Activated CD4-positive, CD25-positive, alpha-beta regulatory T cell treated with anti-CD3 and anti-CD28 coated beads, Interleukin-2, amount 50 U/mL, for 24 hours (primary cell): ENCODE measurements around the gene RFX7.
A peak's percentile ranks its signal among the peaks of the same experiment; 100 is the strongest.
"Not testable (repeated sequence)": the region's sequence is repeated elsewhere in the genome, so short reads cannot be mapped to it uniquely, and the experiment has no call there.

Experiments
- ATAC-seq, 2 donors: fragments of 150-1000 bp; cut with Tn5 transposase; one replicate each; pipeline ENCODE4 v1.10.0; 2021; ENCODE audit warnings: mild to moderate bottlenecking in 1 of 2, moderate library complexity in 1 of 2

The RFX7 gene

GRCh38 chr15:56203312-56203922 lies 40.3 kb downstream of the RFX7 start:
- ATAC-seq = not testable (repeated sequence)

DNA sequence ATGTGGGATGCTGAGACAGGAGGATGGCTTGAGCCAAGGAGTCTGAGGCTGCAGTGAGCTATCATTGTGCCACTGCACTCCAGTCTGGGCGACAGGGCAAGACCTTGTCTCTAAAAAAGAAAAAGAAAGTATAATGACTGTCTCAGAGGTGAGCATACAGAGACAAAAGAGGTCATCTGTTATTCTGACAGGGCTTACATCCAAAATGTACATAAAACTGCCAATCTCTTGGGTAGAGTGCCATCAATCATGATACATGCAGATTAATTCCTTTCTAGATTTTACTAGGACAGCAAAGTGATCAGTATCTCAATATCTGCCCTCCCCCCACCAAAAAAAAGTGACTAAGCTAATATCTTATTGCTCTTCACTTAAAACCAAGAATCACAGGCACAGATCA lies 41.0 kb downstream of the RFX7 start:
- ATAC-seq = no peak

DNA sequence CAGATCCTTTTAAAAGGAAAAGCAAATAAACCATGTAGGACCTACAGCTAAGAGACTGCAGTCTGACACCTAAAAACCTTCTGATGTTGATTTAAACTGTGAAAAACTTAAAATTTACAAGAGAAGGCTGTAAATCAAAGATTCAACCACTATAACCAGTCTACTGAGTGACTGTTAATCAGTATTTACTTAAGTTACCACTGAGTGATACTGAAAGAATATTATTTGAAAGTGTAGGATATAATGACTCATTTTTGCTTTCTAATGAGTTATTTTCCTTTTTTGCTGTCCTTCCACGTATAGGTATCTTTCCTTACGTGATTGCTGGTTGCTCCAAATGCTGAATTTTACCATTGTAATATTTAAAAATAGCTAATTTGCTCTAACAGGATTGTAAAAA lies 44.6 kb downstream of the RFX7 start:
- ATAC-seq = peak; percentile 44 to 76

GRCh38 chr15:56194035-56194434 lies 49.6 kb downstream of the RFX7 start:
- ATAC-seq = no peak

DNA sequence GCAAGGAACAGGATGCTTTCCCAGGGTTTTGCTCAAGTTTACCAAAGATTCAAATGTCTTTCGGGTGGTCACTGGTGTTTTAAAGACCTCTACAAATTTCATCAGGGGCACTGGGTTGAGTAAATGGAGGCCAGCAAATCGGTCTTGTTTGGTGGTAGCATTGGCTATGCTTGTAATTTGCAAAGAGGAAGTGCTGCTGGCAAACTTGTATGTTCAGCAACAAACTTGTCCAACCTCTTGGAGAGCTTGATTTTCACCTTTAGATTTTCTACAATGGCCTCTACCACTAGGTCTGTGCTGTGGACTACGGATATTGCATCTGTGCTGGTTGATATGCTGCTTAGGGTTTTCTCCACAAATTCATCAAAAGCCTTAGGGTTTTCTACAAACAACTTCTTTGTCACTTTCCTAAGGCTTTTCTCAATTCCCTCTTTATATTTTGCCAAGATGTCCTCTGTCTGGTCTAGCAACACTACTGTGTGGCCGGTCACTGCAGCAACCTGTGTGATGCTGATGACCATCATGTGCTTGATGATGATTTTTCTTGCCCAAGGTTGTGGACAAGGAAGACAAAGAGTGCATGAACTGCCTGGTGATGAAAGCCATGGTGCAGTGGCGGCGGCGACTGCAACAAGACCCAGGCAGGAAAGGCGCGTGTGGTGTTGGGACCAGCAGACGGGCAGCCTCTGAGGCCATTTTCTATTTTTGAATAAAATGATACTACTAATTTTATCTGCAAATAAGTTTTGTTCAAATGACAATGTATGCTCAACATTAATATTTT lies 50.8 kb downstream of the RFX7 start:
- no peak for ATAC-seq

- ATAC-seq = no peak
These were observed 56.0 kb downstream of the RFX7 start for GRCh38 chr15:56187665-56188064.

DNA sequence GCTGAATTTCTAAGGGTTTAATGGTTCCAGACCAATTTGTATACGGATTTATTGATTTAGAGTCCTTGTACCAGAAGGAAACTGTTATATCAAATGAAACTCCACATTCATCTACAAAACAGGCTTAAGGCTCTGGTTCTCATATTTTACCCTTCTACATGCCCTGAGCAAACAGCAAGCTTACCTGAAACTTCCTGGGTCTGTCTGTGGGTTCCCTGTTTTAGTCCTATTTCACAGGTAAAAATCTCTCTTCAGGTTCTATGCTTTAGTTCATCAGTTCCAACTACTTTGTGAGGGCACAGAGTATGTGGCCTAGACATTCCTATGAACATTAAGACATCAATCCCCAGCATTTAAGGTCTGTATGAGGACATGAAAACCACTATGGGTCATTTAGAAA lies 57.7 kb downstream of the RFX7 start:
- ATAC-seq = no peak

GRCh38 chr15:56184516-56184915 lies 59.2 kb downstream of the RFX7 start:
- ATAC-seq = no peak

- no peak for ATAC-seq
These were observed 62.8 kb downstream of the RFX7 start for GRCh38 chr15:56180851-56181250.

GRCh38 chr15:56176996-56177395 lies 66.7 kb downstream of the RFX7 start:
- ATAC-seq = peak in 1 of 2 donors; percentile 71

GRCh38 chr15:56175788-56176187 lies 67.9 kb downstream of the RFX7 start:
- no peak for ATAC-seq

GRCh38 chr15:56174649-56175048 lies 69.0 kb downstream of the RFX7 start:
- peak; percentile 65 to 75 for ATAC-seq

GRCh38 chr15:56168394-56168793 lies 75.3 kb downstream of the RFX7 start:
- peak in 1 of 2 donors; percentile 36 for ATAC-seq

DNA sequence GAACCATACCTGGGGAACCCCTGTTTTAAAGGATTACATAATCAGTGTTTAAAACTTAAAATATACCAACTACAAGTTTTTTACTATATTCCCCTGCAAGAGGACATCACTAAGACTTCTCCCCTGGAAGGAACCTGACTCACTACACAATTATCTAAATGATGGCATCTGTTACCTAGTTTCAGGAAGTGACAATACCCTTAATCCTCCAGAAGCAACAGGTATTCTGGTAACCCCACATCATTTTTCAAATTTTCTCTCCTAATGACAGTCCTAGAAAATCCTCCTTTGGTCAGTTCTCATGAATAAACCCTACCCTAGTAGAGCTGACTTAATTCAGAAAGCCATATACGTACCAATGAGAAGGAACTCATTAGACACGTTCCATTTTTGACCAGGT lies 78.4 kb downstream of the RFX7 start:
- no peak for ATAC-seq

DNA sequence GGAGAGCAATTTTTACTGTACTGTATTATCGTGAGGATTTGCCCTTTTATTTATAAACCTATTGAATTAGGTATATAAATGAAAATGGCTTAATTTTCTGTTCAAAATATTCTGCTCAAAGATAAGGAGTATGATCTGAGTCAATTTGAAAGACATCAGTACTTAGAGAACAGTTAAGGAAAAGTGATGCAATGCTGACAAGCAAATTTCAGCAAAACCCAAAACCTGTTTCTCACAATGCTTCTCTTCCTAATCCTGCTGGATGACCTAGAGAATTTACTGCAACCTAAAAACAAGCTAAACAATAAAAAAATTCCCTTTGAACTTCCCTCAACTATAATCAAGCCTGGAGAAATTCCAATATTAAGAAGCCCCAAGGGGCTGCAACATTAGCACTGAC lies 82.7 kb downstream of the RFX7 start:
- ATAC-seq = no peak

- no peak for ATAC-seq
These were observed 86.8 kb downstream of the RFX7 start for GRCh38 chr15:56156877-56157276.

DNA sequence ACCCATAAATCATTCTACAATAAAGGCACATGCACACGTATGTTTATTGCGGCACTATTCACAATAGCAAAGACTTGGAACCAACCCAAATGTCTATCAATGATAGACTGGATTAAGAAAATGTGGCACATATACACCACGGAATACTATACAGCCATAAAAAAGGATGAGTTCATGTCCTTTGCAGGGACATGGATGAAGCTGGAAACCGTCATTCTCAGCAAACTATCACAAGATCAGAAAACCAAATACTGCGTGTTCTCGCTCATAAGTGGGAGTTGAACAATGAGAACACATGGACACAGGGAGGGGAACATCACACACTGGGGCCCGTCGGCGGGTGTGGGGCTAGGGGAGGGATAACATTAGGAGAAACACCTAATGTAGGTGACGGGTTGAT lies 88.4 kb downstream of the RFX7 start:
- not testable (repeated sequence) for ATAC-seq

GRCh38 chr15:56154768-56155167 lies 88.9 kb downstream of the RFX7 start:
- ATAC-seq = not testable (repeated sequence)

GRCh38 chr15:56150204-56150603 lies 93.5 kb downstream of the RFX7 start:
- no peak for ATAC-seq

DNA sequence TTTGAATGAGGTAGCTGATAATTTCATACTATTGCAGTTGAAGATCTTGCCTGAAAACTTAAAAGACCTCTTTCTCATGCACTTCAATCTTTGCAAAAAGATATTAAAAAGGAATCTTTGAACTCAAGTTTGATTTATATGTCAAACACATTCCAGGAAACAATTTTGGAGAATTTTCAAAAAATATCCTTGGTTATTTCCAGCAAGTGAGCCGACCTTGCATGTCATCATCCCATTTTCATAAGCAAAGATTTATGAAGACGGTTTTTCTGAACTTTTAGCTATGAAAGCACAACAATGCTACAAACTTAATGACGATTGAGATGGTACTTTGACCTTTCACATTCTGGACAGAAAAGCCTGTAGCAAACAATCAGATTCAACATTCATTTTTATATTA lies 95.6 kb downstream of the RFX7 start:
- ATAC-seq = no peak

DNA sequence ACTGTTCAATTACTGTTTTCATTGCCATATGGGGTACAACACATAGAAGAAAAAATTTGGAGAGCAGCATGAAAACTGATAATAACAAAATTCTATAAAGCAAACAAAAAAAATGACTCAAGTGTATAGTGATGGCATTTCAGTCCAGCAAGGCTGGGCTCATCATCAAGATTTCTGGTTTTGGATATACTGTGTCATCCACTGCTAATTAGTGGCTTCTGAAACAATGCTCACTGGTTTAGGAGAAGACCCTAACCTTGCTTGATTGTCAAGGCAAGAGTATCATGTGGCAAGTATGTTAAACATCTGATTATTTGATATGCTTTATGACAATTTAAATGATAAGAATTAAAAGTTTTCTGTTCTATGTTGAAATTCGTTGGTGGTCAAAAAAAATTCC lies 96.9 kb downstream of the RFX7 start:
- no peak for ATAC-seq

DNA sequence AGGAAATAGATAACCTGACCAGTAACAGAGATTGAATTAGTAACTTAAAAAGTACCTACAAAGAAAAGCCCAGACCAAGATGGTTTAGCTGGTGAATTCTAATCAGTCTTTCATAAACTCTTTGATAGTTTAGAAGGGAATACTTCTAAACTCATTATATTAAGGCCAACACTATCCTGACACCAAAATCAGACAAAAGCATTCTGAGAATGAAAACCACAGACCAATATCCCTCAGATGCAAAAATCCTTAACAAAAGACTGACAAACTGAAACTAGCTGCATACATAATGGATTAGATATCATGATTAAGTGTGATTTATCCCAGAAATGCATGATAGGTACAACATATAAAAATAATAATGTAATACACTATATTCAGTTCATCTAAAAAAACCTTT lies 115.6 kb downstream of the RFX7 start:
- no peak for ATAC-seq

GRCh38 chr15:56126409-56126808 lies 117.3 kb downstream of the RFX7 start:
- ATAC-seq = no peak

GRCh38 chr15:56124391-56124790 lies 119.3 kb downstream of the RFX7 start:
- no peak for ATAC-seq

- ATAC-seq = no peak
These were observed 137.8 kb downstream of the RFX7 start for GRCh38 chr15:56105855-56106254.
